Stomach (tissue), 9 donors: ENCODE data around the gene THY1. TPM values are rescaled to one million over a fixed set of nuclear protein-coding genes. Genes with fewer than 3 reads are reported as not detected.

Experiments
- DNase-seq, 2 donors: peaks; one replicate each; pipeline versions ENCODE4 v3.0.0 to v3.0.0-alpha.2; 2013 to 2019
- H3K27ac ChIP-seq, 5 donors: fragments of 200-600 bp in 4 of 5; sonication (generic) in 4 of 5; one replicate each; pipeline ENCODE4 v1.5.1; 2013 to 2019; ENCODE audit warnings: mild to moderate bottlenecking in 1 of 5, moderate library complexity in 1 of 5
- H3K27me3 ChIP-seq, 3 donors: fragments of 200-600 bp; sonication (generic); one replicate each; pipeline ENCODE4 v1.5.1; 2017 to 2019; ENCODE audit warnings: mixed run types in 1 of 3
- H3K36me3 ChIP-seq, 4 donors: fragments of 200-600 bp; sonication (generic); 1 replicate in 3 of 4; 2 replicates in 1 of 4; pipeline ENCODE4 v1.5.1; 2016 to 2019
- H3K4me1 ChIP-seq, 4 donors: fragments of 200-600 bp; sonication (generic); one replicate each; pipeline ENCODE4 v1.5.1; 2016 to 2019
- H3K4me3 ChIP-seq, 4 donors: fragments of 200-600 bp; sonication (generic) in 3 of 4; one replicate each; pipeline ENCODE4 v1.5.1; 2016 to 2019; ENCODE audit warnings: mild to moderate bottlenecking in 1 of 4
- H3K9me3 ChIP-seq, 4 donors: fragments of 200-600 bp; sonication (generic); one replicate each; pipeline ENCODE4 v1.5.1; 2016 to 2019
- EP300 ChIP-seq: sonication (generic); formaldehyde crosslinking; IDR thresholded peaks from one replicate; pipeline ENCODE4 v1.6.1; 2017; ENCODE audit warnings: antibody characterized with exemption
- POLR2A ChIP-seq, 4 donors: fragments of 450-650 bp; IDR thresholded peaks; one replicate each; pipeline ENCODE4 v1.6.1; 2016; ENCODE audit warnings: antibody characterized with exemption in 4 of 4, control low read depth in 2 of 4, mild to moderate bottlenecking in 1 of 4, moderate library complexity in 1 of 4
- POLR2AphosphoS5 ChIP-seq, 3 donors: sonication (generic); formaldehyde crosslinking; IDR thresholded peaks; one replicate each; pipeline ENCODE4 v1.6.1; 2016; ENCODE audit warnings: antibody characterized with exemption in 3 of 3
- WGBS, 5 donors: extraction: QIAGEN DNeasy Blood & Tissue Kit in 3 of 5; methylation state at CpG; one replicate each; pipeline versions ENCODE4 v1.1.5 to v1.1.7; 2013 to 2018; 5-methylcytosine and 5-hydroxymethylcytosine counted together
- intact Hi-C: fragments of 100-400 bp; cut with DNase I; formaldehyde crosslinking; loops from one replicate; pipeline ENCODE4 v1.15.1; 2023; ENCODE audit warnings: low total_unique reads
- polyA plus RNA-seq, 3 donors: library from polyadenylated mRNA; stranded (reverse); fragments of 200-250 nt; gene quantifications; one replicate each; pipeline ENCODE4 v1.2.3, GENCODE V29; 2013
- total RNA-seq, 5 donors: library from RNA; depleted of rRNA; stranded (reverse); fragments of >200 nt; gene quantifications; one replicate each; pipeline versions ENCODE4 v1.1.0 to v1.2.3, GENCODE V29; 2014 to 2016
- TF ChIP-seq, protein P1 (sequence below), 7 experiments: fragments of 450-650 bp in 4 of 7; fragments of 200-600 bp in 3 of 7; sonication (generic) in 3 of 7; IDR thresholded peaks; one replicate each; pipeline ENCODE4 v1.5.1; 2016 to 2019; ENCODE audit warnings: antibody characterized with exemption in 7 of 7, control low read depth in 2 of 7, mild to moderate bottlenecking in 1 of 7
- donor health status: healthy with polysubstance abuse.
- donor health status: Bipolar disorder and iron deficiency.
- donor health status: healthy.

The THY1 gene
- total and polyA plus RNA-seq, 8 donors: 1.2 to 13.7 (median 7.9) TPM

DNA sequence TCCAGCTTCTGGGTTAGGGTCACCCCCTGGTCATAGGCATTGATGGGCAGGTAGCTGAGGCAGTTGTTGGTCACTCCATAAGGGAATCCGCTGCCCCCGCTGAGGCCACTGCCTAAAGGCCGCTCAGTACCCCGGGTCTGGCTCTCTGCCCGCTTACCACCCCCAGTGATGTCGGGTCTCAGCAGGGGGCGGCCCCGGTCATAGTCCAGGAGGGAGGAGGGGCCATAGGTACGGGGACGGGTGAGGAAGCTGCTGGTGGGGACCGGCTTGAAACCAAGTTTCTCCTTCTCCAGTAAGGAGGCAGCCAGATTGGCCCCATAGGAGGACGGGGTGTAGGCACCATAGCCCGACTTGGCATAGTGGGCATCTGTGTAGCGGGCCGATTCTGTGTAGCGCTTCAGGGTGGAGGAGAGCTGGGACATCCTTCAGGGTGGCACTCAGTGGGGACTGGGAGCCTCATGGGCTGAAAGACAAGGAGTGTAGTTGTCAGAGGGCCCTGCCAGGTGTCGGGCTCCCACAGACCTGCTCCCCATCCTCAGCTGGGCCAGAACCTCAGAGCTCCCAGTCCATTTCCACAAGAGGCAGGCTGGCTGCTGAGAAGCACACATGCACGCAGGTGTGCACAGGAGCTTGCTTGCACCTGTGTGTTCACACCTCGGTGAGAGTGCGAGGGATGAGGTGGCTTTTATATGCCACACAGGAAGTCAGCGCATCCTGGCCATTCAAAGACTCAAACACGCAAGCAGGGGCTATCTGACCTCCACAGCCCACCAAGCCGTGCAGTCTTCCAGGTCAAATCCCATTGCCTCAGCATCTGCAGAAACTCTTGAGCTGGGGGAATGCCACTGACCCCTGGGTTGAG is 49.7 kb downstream of the THY1 start:
- Histone ChIP-seq H3K4me1 (peaks cover 57 to 95% (median 73%) of the 10 kb centered on the region in 4 donors), H3K27me3 (no peaks in the 10 kb centered on the region), H3K4me3 (no peak overlapping the region), H3K36me3 (no peaks in the 10 kb centered on the region), H3K9me3 (no peaks in the 10 kb centered on the region), H3K27ac (peak overlapping the region in 1 of 5 donors; percentile 93)
- TF ChIP-seq POLR2AphosphoS5 (IDR thresholded peaks at IDR 0.05) (no peak), EP300 (no peak), POLR2A (IDR thresholded peaks at IDR 0.05) (no peak)
- TF ChIP-seq, protein P1, sequence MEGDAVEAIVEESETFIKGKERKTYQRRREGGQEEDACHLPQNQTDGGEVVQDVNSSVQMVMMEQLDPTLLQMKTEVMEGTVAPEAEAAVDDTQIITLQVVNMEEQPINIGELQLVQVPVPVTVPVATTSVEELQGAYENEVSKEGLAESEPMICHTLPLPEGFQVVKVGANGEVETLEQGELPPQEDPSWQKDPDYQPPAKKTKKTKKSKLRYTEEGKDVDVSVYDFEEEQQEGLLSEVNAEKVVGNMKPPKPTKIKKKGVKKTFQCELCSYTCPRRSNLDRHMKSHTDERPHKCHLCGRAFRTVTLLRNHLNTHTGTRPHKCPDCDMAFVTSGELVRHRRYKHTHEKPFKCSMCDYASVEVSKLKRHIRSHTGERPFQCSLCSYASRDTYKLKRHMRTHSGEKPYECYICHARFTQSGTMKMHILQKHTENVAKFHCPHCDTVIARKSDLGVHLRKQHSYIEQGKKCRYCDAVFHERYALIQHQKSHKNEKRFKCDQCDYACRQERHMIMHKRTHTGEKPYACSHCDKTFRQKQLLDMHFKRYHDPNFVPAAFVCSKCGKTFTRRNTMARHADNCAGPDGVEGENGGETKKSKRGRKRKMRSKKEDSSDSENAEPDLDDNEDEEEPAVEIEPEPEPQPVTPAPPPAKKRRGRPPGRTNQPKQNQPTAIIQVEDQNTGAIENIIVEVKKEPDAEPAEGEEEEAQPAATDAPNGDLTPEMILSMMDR (IDR thresholded peaks at IDR 0.05): no peak
- 79 to 89% (median 83%) methylated on average over 21 to 23 of the region's 23 CpGs for WGBS, 5 donors
- peak in 1 of 2 donors; percentile 35 for DNase-seq
- intact Hi-C loops: no loop called here

DNA sequence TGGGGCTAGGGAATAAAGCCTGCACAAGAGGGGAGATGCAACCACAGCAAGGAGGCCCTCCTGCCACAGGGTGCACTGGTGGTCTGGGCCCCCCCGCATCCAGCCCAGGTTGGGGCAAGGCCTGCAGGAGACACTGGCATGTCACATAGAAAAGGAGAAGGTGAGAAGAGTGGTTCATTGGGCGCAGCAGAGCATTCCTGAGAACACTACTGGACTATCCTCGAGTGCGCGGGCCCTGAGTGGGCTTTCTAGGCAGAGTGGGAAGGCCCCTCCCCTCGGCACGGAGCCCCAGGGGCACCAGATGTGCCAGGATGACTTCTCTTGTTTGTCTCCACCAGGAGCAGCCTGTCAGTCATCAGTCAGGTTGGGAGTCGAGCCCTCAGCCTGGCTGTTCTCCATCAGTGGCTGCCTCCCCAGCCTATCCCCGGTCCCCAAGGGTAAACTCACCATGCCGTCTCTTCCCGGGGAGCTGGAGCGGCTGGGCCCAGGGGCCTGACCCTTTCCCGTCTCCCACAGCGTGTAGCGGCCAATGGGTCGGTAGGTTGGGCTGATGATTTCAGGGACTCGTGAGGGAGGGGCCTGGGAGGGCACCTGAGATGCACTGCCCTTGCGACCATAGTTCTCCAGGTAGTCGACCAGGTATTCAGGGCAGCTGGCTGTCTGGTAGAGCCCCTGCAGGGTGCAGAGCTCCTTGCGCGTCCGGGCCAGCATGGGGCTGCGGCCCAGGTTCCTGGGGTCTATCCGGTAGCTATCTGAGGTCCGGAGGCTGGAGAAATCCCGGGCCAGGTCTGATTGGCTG is 50.5 kb downstream of the THY1 start:
- peak overlapping the region in 3 of 5 donors; percentile 10 to 93 (median 79) for H3K27ac ChIP-seq
- no peak for DNase-seq

DNA sequence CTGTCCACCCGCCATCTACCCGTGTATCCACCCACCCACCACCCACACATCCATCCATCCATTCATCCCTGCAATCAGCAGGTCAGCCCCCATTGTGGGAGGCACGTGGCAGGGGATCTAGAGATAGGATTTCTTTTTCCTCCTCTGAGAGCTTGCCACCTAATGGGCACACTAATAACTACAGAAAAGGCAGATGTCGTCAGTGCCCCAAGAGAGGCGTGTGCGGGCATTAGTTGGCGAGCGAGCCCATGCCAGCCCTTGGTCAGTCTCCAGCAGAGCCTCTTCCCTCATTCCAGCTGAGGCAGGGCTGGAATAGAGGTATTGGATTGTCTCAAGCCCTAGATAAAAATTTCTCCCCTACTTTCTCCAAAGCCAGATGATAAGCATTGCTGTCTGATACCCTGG is 51.2 kb downstream of the THY1 start:
- TF ChIP-seq EP300 (no peak), POLR2AphosphoS5 (IDR thresholded peaks at IDR 0.05) (peak in 1 of 3 donors; percentile 32)
- TF ChIP-seq, protein P1 (IDR thresholded peaks at IDR 0.05): peak in 3 of 7 experiments; percentile 6 to 37 (median 14)
- DNase-seq: peak in 1 of 2 donors; percentile 59
- intact Hi-C loops: no loop called here
- no peak overlapping the region for H3K4me3 ChIP-seq
- H3K9me3 ChIP-seq: no peaks in the 10 kb centered on the region
- H3K36me3 ChIP-seq: no peaks in the 10 kb centered on the region
- H3K27me3 ChIP-seq: no peaks in the 10 kb centered on the region
- peak overlapping the region in 3 of 5 donors; percentile 79 to 93 (median 80) for H3K27ac ChIP-seq
- 44 to 55% (median 51%) methylated on average over 8 of the region's 8 CpGs for WGBS, 5 donors
- H3K4me1 ChIP-seq: peaks cover 66 to 95% (median 78%) of the 10 kb centered on the region in 4 donors

More for the DNA sequence above, 50.5 kb downstream of the THY1 start:
- TF ChIP-seq POLR2A (IDR thresholded peaks at IDR 0.05) (no peak), POLR2AphosphoS5 (IDR thresholded peaks at IDR 0.05) (no peak), EP300 (no peak)
- TF ChIP-seq, protein P1 (IDR thresholded peaks at IDR 0.05): no peak
- intact Hi-C loops: no loop called here
- Histone ChIP-seq H3K36me3 (no peaks in the 10 kb centered on the region), H3K27me3 (no peaks in the 10 kb centered on the region), H3K4me3 (no peak overlapping the region), H3K9me3 (no peaks in the 10 kb centered on the region), H3K4me1 (peaks cover 64 to 95% (median 78%) of the 10 kb centered on the region in 4 donors)
- WGBS, 5 donors: 87 to 98% (median 91%) methylated on average over 13 to 26 of the region's 26 CpGs

DNA sequence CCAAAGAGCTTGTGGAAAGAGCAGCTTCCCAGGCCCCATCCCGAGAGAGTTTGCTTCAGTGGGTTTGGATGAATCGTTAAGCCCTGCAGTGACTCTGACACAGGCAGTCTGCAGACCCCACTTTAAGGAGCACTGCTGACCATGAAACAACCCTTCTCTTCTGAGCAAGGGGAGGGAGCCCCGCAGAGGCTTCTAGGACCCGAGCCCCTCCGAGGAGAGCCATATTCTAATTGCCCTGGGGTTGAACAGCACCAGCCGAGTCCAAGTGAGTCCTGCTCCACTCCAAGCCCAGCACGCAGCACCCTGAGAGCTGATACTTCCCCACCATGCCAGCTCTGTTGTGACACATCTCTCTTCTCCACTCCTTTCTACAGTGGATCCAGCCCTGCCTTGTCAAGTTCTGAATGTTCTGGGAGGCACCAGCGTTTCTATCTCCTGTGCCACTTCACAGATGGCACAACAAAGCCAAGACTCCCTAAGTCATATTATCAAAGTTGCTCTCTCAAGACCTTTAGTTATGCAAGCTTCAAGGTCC is 51.8 kb downstream of the THY1 start:
- H3K4me1 ChIP-seq: peaks cover 60 to 95% (median 75%) of the 10 kb centered on the region in 4 donors
- 65 to 82% (median 77%) methylated on average over 6 to 8 of the region's 8 CpGs for WGBS, 5 donors

More for the DNA sequence above, 51.8 kb downstream of the THY1 start:
- Histone ChIP-seq H3K27me3 (no peaks in the 10 kb centered on the region), H3K9me3 (no peaks in the 10 kb centered on the region), H3K4me3 (no peak overlapping the region), H3K27ac (peak overlapping the region in 4 of 5 donors; percentile 79 to 93 (median 80)), H3K36me3 (no peaks in the 10 kb centered on the region)
- intact Hi-C loops: no loop called here
- TF ChIP-seq POLR2AphosphoS5 (IDR thresholded peaks at IDR 0.05) (no peak), EP300 (no peak), POLR2A (IDR thresholded peaks at IDR 0.05) (no peak)
- TF ChIP-seq, protein P1 (IDR thresholded peaks at IDR 0.05): no peak
- no peak for DNase-seq
